Thymus (tissue), 11 donors: ENCODE data around the gene RPS8. TPM values are rescaled to one million over a fixed set of nuclear protein-coding genes. Genes with fewer than 3 reads are reported as not detected.
A peak's percentile ranks its signal among the peaks of the same experiment; 100 is the strongest.
"Not testable (repeated sequence)": the region's sequence is repeated elsewhere in the genome, so short reads cannot be mapped to it uniquely, and the experiment has no call there.

ENCODE experiments used
- DNase-seq, 9 donors: peaks; one replicate each; pipeline ENCODE4 v3.0.0-alpha.2; 2013; ENCODE audit warnings: low spot score in 9 of 9, low read depth in 6 of 9, missing footprints in 1 of 9
- H3K27ac ChIP-seq, 2 donors: one replicate each; pipeline ENCODE4 v1.5.1; 2013; ENCODE audit warnings: control low read depth in 1 of 2, low read depth in 1 of 2, low read length in 1 of 2, mild to moderate bottlenecking in 1 of 2, moderate library complexity in 1 of 2
- H3K27me3 ChIP-seq, 2 donors: one replicate each; pipeline ENCODE4 v1.5.1; 2013; ENCODE audit warnings: low read length in 1 of 2; ENCODE audit not compliant: control insufficient read depth in 2 of 2, insufficient read depth in 1 of 2
- H3K36me3 ChIP-seq, 2 donors: one replicate each; pipeline ENCODE4 v1.5.1; 2013; ENCODE audit warnings: low read length in 1 of 2, mild to moderate bottlenecking in 1 of 2, moderate library complexity in 1 of 2; ENCODE audit not compliant: control insufficient read depth in 2 of 2, insufficient read depth in 2 of 2
- H3K4me1 ChIP-seq, 2 donors: one replicate each; pipeline ENCODE4 v1.5.1; 2013; ENCODE audit warnings: low read length in 2 of 2; ENCODE audit not compliant: control insufficient read depth in 2 of 2, insufficient read depth in 2 of 2
- H3K4me3 ChIP-seq, 2 donors: one replicate each; pipeline ENCODE4 v1.5.1; 2013; ENCODE audit warnings: low read length in 2 of 2, control low read depth in 1 of 2, mild to moderate bottlenecking in 1 of 2
- H3K9me3 ChIP-seq, 2 donors: one replicate each; pipeline ENCODE4 v1.5.1; 2013; ENCODE audit warnings: low read length in 1 of 2, mild to moderate bottlenecking in 1 of 2; ENCODE audit not compliant: control insufficient read depth in 2 of 2, insufficient read depth in 1 of 2
- whole genome bisulfite sequencing: extraction: QIAGEN DNeasy Blood & Tissue Kit; methylation state at CpG from one replicate; pipeline ENCODE4 v1.1.7; 2013; 5-methylcytosine and 5-hydroxymethylcytosine counted together
- polyA plus RNA-seq: library from polyadenylated mRNA; stranded (reverse); fragments of 200-250 nt; gene quantifications from one replicate; pipeline ENCODE4 v1.2.3, GENCODE V29; 2013
- total RNA-seq: library from RNA; stranded (reverse); fragments of 120-200 nt; gene quantifications from one replicate; pipeline ENCODE4 v1.2.4, GENCODE V29; 2013
- donor health status: healthy.

The RPS8 gene
- total and polyA plus RNA-seq, 2 donors = 3,262 to 3,732 TPM

DNA sequence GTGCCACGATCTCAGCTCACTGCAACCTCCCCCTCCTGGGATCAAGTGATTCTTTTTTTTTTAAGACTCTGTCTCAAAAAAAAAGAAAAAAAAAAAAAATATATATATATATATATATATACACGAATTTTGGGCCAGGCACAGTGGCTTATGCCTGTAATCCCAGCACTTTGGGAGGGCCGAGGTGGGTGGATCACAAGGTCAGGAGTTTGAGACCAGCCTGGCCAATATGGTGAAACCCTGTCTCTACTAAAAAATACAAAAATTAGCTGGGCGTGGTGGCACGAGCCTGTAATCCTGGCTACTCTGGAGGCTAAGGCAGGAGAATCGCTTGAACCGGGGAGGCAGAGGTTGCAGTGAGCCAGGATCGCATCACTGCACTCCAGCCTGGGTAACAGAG is 22.5 kb downstream of the RPS8 start:
- not testable (repeated sequence) for H3K9me3 ChIP-seq, H3K27me3 ChIP-seq, DNase-seq, H3K27ac ChIP-seq, H3K4me3 ChIP-seq, H3K36me3 ChIP-seq
- peaks cover 2 to 35% of the 10 kb centered on the region in 2 donors for H3K4me1 ChIP-seq
- 96% methylated on average over 8 of the region's 8 CpGs for WGBS

- no peaks in the 10 kb centered on the region for H3K9me3 ChIP-seq
- no peak overlapping the region for H3K4me3 ChIP-seq
- 96% methylated on average over 10 of the region's 10 CpGs for WGBS
- H3K27ac ChIP-seq = no peak overlapping the region
- no peaks in the 10 kb centered on the region for H3K27me3 ChIP-seq
- H3K4me1 ChIP-seq = peaks cover 2 to 39% of the 10 kb centered on the region in 2 donors
- H3K36me3 ChIP-seq = peaks cover 11 to 13% of the 10 kb centered on the region in 2 donors
- no peak for DNase-seq
Measured at GRCh38 chr1:44798481-44799365, 23.4 kb downstream of the RPS8 start.

- Histone ChIP-seq H3K36me3 (peaks cover 23 to 24% of the 10 kb centered on the region in 2 donors), H3K4me3 (peak within 1 kb of the TSS; percentile 80 to 81), H3K9me3 (no peaks in the 10 kb centered on the region), H3K4me1 (peaks cover 2 to 39% of the 10 kb centered on the region in 2 donors), H3K27ac (peak within 1 kb of the TSS; percentile 90 to 98), H3K27me3 (no peaks in the 10 kb centered on the region)
- DNase-seq = peak; percentile 91 to 97 (median 95)
- WGBS = under 1% methylated on average over 79 of the region's 79 CpGs
Measured at GRCh38 chr1:44799770-44800584, 24.6 kb downstream of the RPS8 start, which contains the start of gene PLK3. PLK3 (plus strand) TSS chr1:44800377; CDS start chr1:44800464, 87 bp downstream.

GRCh38 chr1:44801491-44802305 is 26.4 kb downstream of the RPS8 start:
- peak overlapping the region; percentile 21 to 26 for H3K27ac ChIP-seq
- H3K4me1 ChIP-seq = peaks cover 3 to 43% of the 10 kb centered on the region in 2 donors
- peaks cover 36% of the 10 kb centered on the region in 2 donors for H3K36me3 ChIP-seq
- H3K9me3 ChIP-seq = no peaks in the 10 kb centered on the region
- H3K4me3 ChIP-seq = peak overlapping the region; percentile 24 to 37
- DNase-seq = no peak
- 87% methylated on average over 13 of the region's 13 CpGs for WGBS
- no peaks in the 10 kb centered on the region for H3K27me3 ChIP-seq

DNA sequence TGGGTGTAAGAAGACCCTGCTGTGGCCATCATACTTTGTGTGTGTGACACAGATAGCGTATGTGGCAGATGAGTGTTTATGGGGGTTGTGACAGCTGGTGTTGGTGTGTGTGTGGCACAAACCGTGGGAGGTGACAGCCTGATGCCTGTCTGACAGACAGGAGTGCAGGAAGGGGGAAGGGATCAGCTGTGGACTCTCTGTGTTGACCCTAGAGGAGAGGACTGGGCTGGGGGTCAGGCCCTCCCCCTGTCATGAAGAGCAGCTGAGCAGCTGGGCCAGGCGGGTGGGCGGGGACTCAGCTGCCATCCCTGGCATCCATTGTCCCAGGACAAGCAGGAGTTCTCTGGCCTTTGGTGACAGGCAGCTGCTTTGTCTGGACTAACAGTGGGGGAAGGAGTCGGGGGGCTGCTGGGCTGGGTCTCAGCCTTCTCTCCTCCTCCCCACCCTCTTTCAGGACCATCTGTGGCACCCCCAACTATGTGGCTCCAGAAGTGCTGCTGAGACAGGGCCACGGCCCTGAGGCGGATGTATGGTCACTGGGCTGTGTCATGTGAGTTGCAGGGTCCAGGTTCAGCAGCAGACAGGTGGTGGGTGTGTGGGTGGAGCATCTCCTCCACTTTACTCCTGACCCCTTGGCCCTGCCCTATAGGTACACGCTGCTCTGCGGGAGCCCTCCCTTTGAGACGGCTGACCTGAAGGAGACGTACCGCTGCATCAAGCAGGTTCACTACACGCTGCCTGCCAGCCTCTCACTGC is 27.1 kb downstream of the RPS8 start:
- H3K9me3 ChIP-seq = no peaks in the 10 kb centered on the region
- H3K4me3 ChIP-seq = peak overlapping the region; percentile 24 to 37
- WGBS = 96% methylated on average over 13 of the region's 13 CpGs
- H3K36me3 ChIP-seq = peaks cover 36 to 43% of the 10 kb centered on the region in 2 donors
- H3K27ac ChIP-seq = no peak overlapping the region
- peaks cover 10 to 50% of the 10 kb centered on the region in 2 donors for H3K4me1 ChIP-seq
- no peaks in the 10 kb centered on the region for H3K27me3 ChIP-seq
- no peak for DNase-seq

- Histone ChIP-seq H3K27me3 (no peaks in the 10 kb centered on the region), H3K9me3 (peaks cover 0 to 4% of the 10 kb centered on the region in 2 donors), H3K4me3 (no peak overlapping the region), H3K27ac (no peak overlapping the region), H3K36me3 (peaks cover 36 to 43% of the 10 kb centered on the region in 2 donors), H3K4me1 (peaks cover 15 to 56% of the 10 kb centered on the region in 2 donors)
- WGBS = 98% methylated on average over 9 of the region's 9 CpGs
- DNase-seq = no peak
Measured at GRCh38 chr1:44803062-44803311, 27.6 kb downstream of the RPS8 start.

DNA sequence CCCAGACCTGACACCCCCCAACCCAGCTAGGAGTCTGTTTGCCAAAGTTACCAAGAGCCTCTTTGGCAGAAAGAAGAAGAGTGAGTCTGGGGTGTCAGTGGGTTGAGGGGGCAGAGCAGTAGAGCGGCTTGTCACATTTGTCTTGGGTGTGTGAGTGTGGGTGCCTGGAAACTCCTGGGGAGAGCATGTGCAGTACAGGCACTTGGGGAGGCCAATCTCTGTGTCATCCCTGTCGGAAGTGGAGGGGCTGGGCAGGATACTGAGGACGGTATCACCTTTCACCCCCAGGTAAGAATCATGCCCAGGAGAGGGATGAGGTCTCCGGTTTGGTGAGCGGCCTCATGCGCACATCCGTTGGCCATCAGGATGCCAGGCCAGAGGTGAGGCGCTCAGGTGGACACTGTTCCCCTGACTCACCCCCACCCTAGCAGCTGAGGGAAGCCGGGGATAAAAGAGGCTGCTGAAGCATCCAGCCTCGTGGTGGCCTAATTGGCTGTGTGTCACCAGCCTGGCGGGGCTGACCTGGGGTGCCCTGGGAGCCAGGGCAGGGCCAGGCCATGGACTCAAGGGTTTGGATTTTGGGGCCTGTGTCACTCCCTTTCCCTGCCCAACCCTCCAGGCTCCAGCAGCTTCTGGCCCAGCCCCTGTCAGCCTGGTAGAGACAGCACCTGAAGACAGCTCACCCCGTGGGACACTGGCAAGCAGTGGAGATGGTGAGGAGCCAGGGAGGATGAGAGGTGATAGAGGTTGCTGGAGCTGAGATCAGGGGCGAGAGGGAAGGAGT is 28.2 kb downstream of the RPS8 start:
- Histone ChIP-seq H3K4me1 (peaks cover 21 to 61% of the 10 kb centered on the region in 2 donors), H3K27ac (no peak overlapping the region), H3K9me3 (peaks cover 0 to 7% of the 10 kb centered on the region in 2 donors), H3K27me3 (no peaks in the 10 kb centered on the region), H3K36me3 (peaks cover 36 to 43% of the 10 kb centered on the region in 2 donors), H3K4me3 (no peak overlapping the region)
- WGBS = 97% methylated on average over 13 of the region's 13 CpGs
- DNase-seq = no peak
